SK-N-SH treated with all-trans-retinoic acid at 6 μM for 48 hours (cell line): Measurements from ENCODE around the gene PTTG1IP.

Experiments
- ATAC-seq: fragments of 200-7000 bp; cut with Tn5 transposase; 3 replicates; pipeline ENCODE4 v1.9.1; 2020; ENCODE audit warnings: mild to moderate bottlenecking, moderate library complexity
- ARNTL ChIP-seq: fragments of 450-650 bp; formaldehyde crosslinking; IDR thresholded peaks from 2 replicates; pipeline ENCODE4 v1.5.0; 2020; ENCODE audit warnings: low read depth, mild to moderate bottlenecking, moderate library complexity, borderline replicate concordance
- BACH2 ChIP-seq: fragments of 250-450 bp; sonication (Bioruptor Pico); IDR thresholded peaks from 2 replicates; pipeline ENCODE4 v1.9.0; 2021; ENCODE audit warnings: mild to moderate bottlenecking, borderline replicate concordance
- CREB5 ChIP-seq: fragments of 250-450 bp; sonication (Bioruptor Pico); IDR thresholded peaks from 2 replicates; pipeline ENCODE4 v1.5.1; 2020; ENCODE audit warnings: low read depth, mild to moderate bottlenecking, moderate library complexity
- CSRNP3 ChIP-seq: fragments of 250-450 bp; sonication (Bioruptor Pico); IDR thresholded peaks from 2 replicates; pipeline ENCODE4 v1.5.1; 2021; ENCODE audit warnings: mild to moderate bottlenecking, moderate library complexity
- ISL1 ChIP-seq: fragments of 250-450 bp; sonication (Bioruptor Pico); IDR thresholded peaks from 2 replicates; pipeline ENCODE4 v2.1.2; 2022; ENCODE audit warnings: mild to moderate bottlenecking, moderate library complexity
- OSR1 ChIP-seq: fragments of 250-450 bp; sonication (Bioruptor Pico); IDR thresholded peaks from 2 replicates; pipeline ENCODE4 v1.8.0; 2022; ENCODE audit warnings: moderate library complexity, mild to moderate bottlenecking, inconsistent platforms
- PATZ1 ChIP-seq: fragments of 250-450 bp; sonication (Bioruptor Pico); IDR thresholded peaks from 2 replicates; pipeline ENCODE4 v1.8.0; 2020; ENCODE audit warnings: mild to moderate bottlenecking, moderate library complexity, borderline replicate concordance
- POU6F1 ChIP-seq: fragments of 250-450 bp; sonication (Bioruptor Pico); IDR thresholded peaks from 2 replicates; pipeline ENCODE4 v1.8.0; 2021; ENCODE audit warnings: low read depth, mild to moderate bottlenecking, moderate library complexity, borderline replicate concordance
- PPARA ChIP-seq: fragments of 250-450 bp; sonication (Bioruptor Pico); IDR thresholded peaks from 2 replicates; pipeline ENCODE4 v1.5.0; 2020; ENCODE audit warnings: mild to moderate bottlenecking, borderline replicate concordance
- SNAI2 ChIP-seq: fragments of 250-450 bp; sonication (Bioruptor Pico); IDR thresholded peaks from 2 replicates; pipeline ENCODE4 v1.5.0; 2020; ENCODE audit warnings: mild to moderate bottlenecking, moderate library complexity
- TCF4 ChIP-seq: fragments of 250-450 bp; sonication (Bioruptor Pico); IDR thresholded peaks from 2 replicates; pipeline ENCODE4 v1.8.0; 2021; ENCODE audit warnings: mild to moderate bottlenecking, moderate library complexity, borderline replicate concordance
- TOX ChIP-seq: fragments of 250-450 bp; sonication (Bioruptor Pico); IDR thresholded peaks from 2 replicates; pipeline ENCODE4 v1.8.0; 2021; ENCODE audit warnings: mild to moderate bottlenecking, moderate library complexity, borderline replicate concordance
- TSHZ2 ChIP-seq: fragments of 250-450 bp; sonication (Bioruptor Pico); IDR thresholded peaks from 2 replicates; pipeline ENCODE4 v1.5.0; 2020; ENCODE audit warnings: mild to moderate bottlenecking, moderate library complexity
- ZC3H10 ChIP-seq: fragments of 250-450 bp; sonication (Bioruptor Pico); IDR thresholded peaks from 2 replicates; pipeline ENCODE4 v1.5.1; 2021; ENCODE audit warnings: mild to moderate bottlenecking, moderate library complexity
- ZFP3 ChIP-seq: fragments of 250-450 bp; sonication (Bioruptor Pico); IDR thresholded peaks from 2 replicates; pipeline ENCODE4 v1.5.0; 2020; ENCODE audit warnings: mild to moderate bottlenecking, moderate library complexity
- ZFP30 ChIP-seq: fragments of 450-650 bp; formaldehyde crosslinking; IDR thresholded peaks from 2 replicates; pipeline ENCODE4 v1.5.0; 2022; ENCODE audit warnings: mild to moderate bottlenecking, moderate library complexity
- ZNF565 ChIP-seq: fragments of 450-650 bp; formaldehyde crosslinking; conservative IDR thresholded peaks from 2 replicates; pipeline ENCODE4 v1.5.0; 2020; ENCODE audit warnings: low read depth, mild to moderate bottlenecking, moderate library complexity
- ZNF8 ChIP-seq: fragments of 450-650 bp; formaldehyde crosslinking; IDR thresholded peaks from 2 replicates; pipeline ENCODE4 v1.5.0; 2020; ENCODE audit warnings: mild to moderate bottlenecking, moderate library complexity

The PTTG1IP gene

GRCh38 chr21:44920694-44921604 lies 47.5 kb upstream of the PTTG1IP start, which contains the start of gene ITGB2:
Gene ITGB2 (minus strand): TSS chr21:44920899. CDS start chr21:44910782, 10,117 bp downstream.
- no peak for ATAC-seq
- no peak for TF ChIP-seq POU6F1 (CRISPR knock-in tag)

GRCh38 chr21:44919913-44920693 lies 46.6 kb upstream of the PTTG1IP start:
- ATAC-seq, result no peak

GRCh38 chr21:44919111-44919912 lies 45.8 kb upstream of the PTTG1IP start:
- no peak for TF ChIP-seq PATZ1
- TF ChIP-seq ZFP30, result no peak
- no peak for TF ChIP-seq ZNF565 (CRISPR knock-in tag)
- TF ChIP-seq ARNTL (CRISPR knock-in tag), result no peak
- TF ChIP-seq ISL1 (CRISPR knock-in tag), result no peak
- TF ChIP-seq CSRNP3 (CRISPR knock-in tag), result no peak
- no peak for TF ChIP-seq ZFP3 (CRISPR knock-in tag)
- no peak for TF ChIP-seq POU6F1 (CRISPR knock-in tag)
- no peak for TF ChIP-seq CREB5
- TF ChIP-seq TSHZ2 (CRISPR knock-in tag), result no peak
- TF ChIP-seq, all 23 proteins: peak for 0
- no peak for ATAC-seq

More at GRCh38 chr21:44919913-44920693, 46.6 kb upstream of the PTTG1IP start:
- TF ChIP-seq BACH2 (no peak), SNAI2 (CRISPR knock-in tag) (no peak), TOX (CRISPR knock-in tag) (no peak), PPARA (CRISPR knock-in tag) (no peak), ZC3H10 (CRISPR knock-in tag) (no peak), CREB5 (no peak), TCF4 (CRISPR knock-in tag) (no peak), OSR1 (CRISPR knock-in tag) (no peak), ISL1 (CRISPR knock-in tag) (no peak), ZNF8 (no peak), CSRNP3 (CRISPR knock-in tag) (no peak), ZFP30 (no peak)
- TF ChIP-seq, all 23 proteins: peak for 0
